ENCODE data around the gene OLFML1. TPM values are rescaled to one million over a fixed set of nuclear protein-coding genes. Genes with fewer than 3 reads are reported as not detected.

The OLFML1 gene
- total and polyA plus RNA-seq, 2 of the 13 experiments (the other 11 are each of a cell fraction or from before 2014, with no cell fraction given), result 0.89 to 0.90 TPM

DNA sequence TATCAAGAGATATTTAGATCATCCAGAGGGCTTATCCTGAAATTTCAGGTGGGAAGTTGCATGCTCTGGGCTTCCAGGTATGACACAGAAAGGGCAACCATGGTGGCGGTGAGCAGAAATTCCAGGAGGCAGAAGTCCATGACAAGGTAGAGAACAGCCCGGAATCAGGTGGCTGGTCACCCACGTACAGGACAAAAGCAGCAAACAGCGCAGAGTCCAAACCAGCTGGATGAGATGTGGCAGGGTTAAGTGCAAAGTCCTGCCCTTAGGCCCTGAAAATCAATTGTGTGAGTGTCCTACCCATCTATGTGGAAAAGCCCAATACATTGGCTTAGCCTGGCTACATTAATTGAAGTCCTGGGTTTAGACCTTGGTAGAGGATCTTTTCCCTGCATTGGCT lies 40.1 kb downstream of the OLFML1 start (continued):
- TF ChIP-seq ZNF3 (CRISPR knock-in tag; IDR thresholded peaks at IDR 0.05), result no peak
- TF ChIP-seq HDAC1 (CRISPR knock-in tag; IDR thresholded peaks at IDR 0.05), result peak; percentile 84
- TF ChIP-seq, protein P1, sequence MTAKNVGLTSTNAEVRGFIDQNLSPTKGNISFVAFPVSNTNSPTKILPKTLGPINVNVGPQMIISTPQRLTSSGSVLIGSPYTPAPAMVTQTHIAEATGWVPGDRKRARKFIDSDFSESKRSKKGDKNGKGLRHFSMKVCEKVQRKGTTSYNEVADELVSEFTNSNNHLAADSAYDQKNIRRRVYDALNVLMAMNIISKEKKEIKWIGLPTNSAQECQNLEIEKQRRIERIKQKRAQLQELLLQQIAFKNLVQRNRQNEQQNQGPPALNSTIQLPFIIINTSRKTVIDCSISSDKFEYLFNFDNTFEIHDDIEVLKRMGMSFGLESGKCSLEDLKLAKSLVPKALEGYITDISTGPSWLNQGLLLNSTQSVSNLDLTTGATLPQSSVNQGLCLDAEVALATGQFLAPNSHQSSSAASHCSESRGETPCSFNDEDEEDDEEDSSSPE (CRISPR knock-in tag; IDR thresholded peaks at IDR 0.05), result peak; percentile 31; the same call in 1 of the 2 replicates
- no peak for TF ChIP-seq ZNF773 (CRISPR knock-in tag; IDR thresholded peaks at IDR 0.05; ENCODE audit: borderline replicate concordance)
- TF ChIP-seq TEAD2 (CRISPR knock-in tag; IDR thresholded peaks at IDR 0.05), result no peak
- no peak for TF ChIP-seq RFX5 (IDR thresholded peaks at IDR 0.05; ENCODE audit: low read depth, low read length)
- TF ChIP-seq SALL2 (CRISPR knock-in tag; IDR thresholded peaks at IDR 0.05), result no peak
- TF ChIP-seq ZNF253 (CRISPR knock-in tag; IDR thresholded peaks at IDR 0.05; ENCODE audit: borderline replicate concordance), result no peak
- TF ChIP-seq ZNF550 (CRISPR knock-in tag; IDR thresholded peaks at IDR 0.05; ENCODE audit: borderline replicate concordance), result no peak
- TF ChIP-seq, protein P2, sequence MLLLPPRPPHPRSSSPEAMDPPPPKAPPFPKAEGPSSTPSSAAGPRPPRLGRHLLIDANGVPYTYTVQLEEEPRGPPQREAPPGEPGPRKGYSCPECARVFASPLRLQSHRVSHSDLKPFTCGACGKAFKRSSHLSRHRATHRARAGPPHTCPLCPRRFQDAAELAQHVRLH (CRISPR knock-in tag; IDR thresholded peaks at IDR 0.05; ENCODE audit: borderline replicate concordance, low read depth), result 0 out of 2 replicates have a peak, but pooled peaks have one; percentile 61
- no peak for TF ChIP-seq KDM5B (CRISPR knock-in tag; IDR thresholded peaks at IDR 0.05; ENCODE audit: borderline replicate concordance)
- TF ChIP-seq, protein P3, sequence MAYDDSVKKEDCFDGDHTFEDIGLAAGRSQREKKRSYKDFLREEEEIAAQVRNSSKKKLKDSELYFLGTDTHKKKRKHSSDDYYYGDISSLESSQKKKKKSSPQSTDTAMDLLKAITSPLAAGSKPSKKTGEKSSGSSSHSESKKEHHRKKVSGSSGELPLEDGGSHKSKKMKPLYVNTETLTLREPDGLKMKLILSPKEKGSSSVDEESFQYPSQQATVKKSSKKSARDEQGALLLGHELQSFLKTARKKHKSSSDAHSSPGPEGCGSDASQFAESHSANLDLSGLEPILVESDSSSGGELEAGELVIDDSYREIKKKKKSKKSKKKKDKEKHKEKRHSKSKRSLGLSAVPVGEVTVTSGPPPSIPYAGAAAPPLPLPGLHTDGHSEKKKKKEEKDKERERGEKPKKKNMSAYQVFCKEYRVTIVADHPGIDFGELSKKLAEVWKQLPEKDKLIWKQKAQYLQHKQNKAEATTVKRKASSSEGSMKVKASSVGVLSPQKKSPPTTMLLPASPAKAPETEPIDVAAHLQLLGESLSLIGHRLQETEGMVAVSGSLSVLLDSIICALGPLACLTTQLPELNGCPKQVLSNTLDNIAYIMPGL (CRISPR knock-in tag; IDR thresholded peaks at IDR 0.05; ENCODE audit: borderline replicate concordance in 1 of 2, low read depth in 1 of 2), result 0 out of 4 replicates have a peak, but pooled peaks of 1 of the 2 experiments have one; percentile 24
- TF ChIP-seq, protein P4, sequence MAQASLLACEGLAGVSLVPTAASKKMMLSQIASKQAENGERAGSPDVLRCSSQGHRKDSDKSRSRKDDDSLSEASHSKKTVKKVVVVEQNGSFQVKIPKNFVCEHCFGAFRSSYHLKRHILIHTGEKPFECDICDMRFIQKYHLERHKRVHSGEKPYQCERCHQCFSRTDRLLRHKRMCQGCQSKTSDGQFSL (CRISPR knock-in tag; IDR thresholded peaks at IDR 0.05), result no peak
- TF ChIP-seq RAD51 (IDR thresholded peaks at IDR 0.05; ENCODE audit: borderline replicate concordance), result no peak
- no peak for TF ChIP-seq ZNF383 (CRISPR knock-in tag; IDR thresholded peaks at IDR 0.05; ENCODE audit: borderline replicate concordance)
- TF ChIP-seq SIX4 (CRISPR knock-in tag; IDR thresholded peaks at IDR 0.05), result no peak
- TF ChIP-seq ZBTB7B (CRISPR knock-in tag; IDR thresholded peaks at IDR 0.05), result 0 out of 2 replicates have a peak, but pooled peaks have one; percentile 21
- TF ChIP-seq FOXK2 (IDR thresholded peaks at IDR 0.05), result no peak
- peak; percentile 85; the same call in 1 of the 2 replicates for TF ChIP-seq EHMT2 (IDR thresholded peaks at IDR 0.05; ENCODE audit: borderline replicate concordance, low read depth, low read length)
- TF ChIP-seq PLRG1 (conservative IDR thresholded peaks at IDR 0.05), result no peak
- TF ChIP-seq, protein P5, sequence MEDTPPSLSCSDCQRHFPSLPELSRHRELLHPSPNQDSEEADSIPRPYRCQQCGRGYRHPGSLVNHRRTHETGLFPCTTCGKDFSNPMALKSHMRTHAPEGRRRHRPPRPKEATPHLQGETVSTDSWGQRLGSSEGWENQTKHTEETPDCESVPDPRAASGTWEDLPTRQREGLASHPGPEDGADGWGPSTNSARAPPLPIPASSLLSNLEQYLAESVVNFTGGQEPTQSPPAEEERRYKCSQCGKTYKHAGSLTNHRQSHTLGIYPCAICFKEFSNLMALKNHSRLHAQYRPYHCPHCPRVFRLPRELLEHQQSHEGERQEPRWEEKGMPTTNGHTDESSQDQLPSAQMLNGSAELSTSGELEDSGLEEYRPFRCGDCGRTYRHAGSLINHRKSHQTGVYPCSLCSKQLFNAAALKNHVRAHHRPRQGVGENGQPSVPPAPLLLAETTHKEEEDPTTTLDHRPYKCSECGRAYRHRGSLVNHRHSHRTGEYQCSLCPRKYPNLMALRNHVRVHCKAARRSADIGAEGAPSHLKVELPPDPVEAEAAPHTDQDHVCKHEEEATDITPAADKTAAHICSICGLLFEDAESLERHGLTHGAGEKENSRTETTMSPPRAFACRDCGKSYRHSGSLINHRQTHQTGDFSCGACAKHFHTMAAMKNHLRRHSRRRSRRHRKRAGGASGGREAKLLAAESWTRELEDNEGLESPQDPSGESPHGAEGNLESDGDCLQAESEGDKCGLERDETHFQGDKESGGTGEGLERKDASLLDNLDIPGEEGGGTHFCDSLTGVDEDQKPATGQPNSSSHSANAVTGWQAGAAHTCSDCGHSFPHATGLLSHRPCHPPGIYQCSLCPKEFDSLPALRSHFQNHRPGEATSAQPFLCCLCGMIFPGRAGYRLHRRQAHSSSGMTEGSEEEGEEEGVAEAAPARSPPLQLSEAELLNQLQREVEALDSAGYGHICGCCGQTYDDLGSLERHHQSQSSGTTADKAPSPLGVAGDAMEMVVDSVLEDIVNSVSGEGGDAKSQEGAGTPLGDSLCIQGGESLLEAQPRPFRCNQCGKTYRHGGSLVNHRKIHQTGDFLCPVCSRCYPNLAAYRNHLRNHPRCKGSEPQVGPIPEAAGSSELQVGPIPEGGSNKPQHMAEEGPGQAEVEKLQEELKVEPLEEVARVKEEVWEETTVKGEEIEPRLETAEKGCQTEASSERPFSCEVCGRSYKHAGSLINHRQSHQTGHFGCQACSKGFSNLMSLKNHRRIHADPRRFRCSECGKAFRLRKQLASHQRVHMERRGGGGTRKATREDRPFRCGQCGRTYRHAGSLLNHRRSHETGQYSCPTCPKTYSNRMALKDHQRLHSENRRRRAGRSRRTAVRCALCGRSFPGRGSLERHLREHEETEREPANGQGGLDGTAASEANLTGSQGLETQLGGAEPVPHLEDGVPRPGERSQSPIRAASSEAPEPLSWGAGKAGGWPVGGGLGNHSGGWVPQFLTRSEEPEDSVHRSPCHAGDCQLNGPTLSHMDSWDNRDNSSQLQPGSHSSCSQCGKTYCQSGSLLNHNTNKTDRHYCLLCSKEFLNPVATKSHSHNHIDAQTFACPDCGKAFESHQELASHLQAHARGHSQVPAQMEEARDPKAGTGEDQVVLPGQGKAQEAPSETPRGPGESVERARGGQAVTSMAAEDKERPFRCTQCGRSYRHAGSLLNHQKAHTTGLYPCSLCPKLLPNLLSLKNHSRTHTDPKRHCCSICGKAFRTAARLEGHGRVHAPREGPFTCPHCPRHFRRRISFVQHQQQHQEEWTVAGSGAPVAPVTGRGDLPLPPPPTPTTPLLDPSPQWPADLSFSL (CRISPR knock-in tag; IDR thresholded peaks at IDR 0.05), result no peak
- TF ChIP-seq ZBTB42 (CRISPR knock-in tag; IDR thresholded peaks at IDR 0.05), result no peak

Data from HepG2 (cell line).